Liver (tissue), 9 donors: ENCODE results near the gene GALNT10. TPM values are rescaled to one million over a fixed set of nuclear protein-coding genes. Genes with fewer than 3 reads are reported as not detected.

Experiments
- DNase-seq: peaks from one replicate; pipeline ENCODE4 v3.0.0-alpha.2; 2017; ENCODE audit warnings: low spot score
- H3K27ac ChIP-seq, 2 donors: one replicate each; pipeline ENCODE4 v1.7.0; 2013; ENCODE audit warnings: inconsistent platforms in 2 of 2, low read length in 2 of 2, control low read depth in 1 of 2, low read depth in 1 of 2, mild to moderate bottlenecking in 1 of 2
- H3K27me3 ChIP-seq, 4 donors: one replicate each; pipeline versions ENCODE4 v1.6.1 to v1.7.0; 2013; ENCODE audit warnings: low read length in 3 of 4, inconsistent platforms in 1 of 4, mild to moderate bottlenecking in 1 of 4, moderate library complexity in 1 of 4; ENCODE audit not compliant: control insufficient read depth in 4 of 4, insufficient read depth in 4 of 4
- H3K36me3 ChIP-seq, 4 donors: one replicate each; pipeline versions ENCODE4 v1.6.1 to v1.7.0; 2013; ENCODE audit warnings: low read length in 3 of 4, mild to moderate bottlenecking in 3 of 4, low read depth in 1 of 4, moderate library complexity in 1 of 4; ENCODE audit not compliant: control insufficient read depth in 4 of 4, insufficient read depth in 3 of 4
- H3K4me1 ChIP-seq, 4 donors: one replicate each; pipeline versions ENCODE4 v1.6.1 to v1.7.0; 2013; ENCODE audit warnings: low read length in 3 of 4, mild to moderate bottlenecking in 3 of 4, moderate library complexity in 1 of 4; ENCODE audit not compliant: control insufficient read depth in 4 of 4, insufficient read depth in 4 of 4
- H3K4me3 ChIP-seq, 3 donors: one replicate each; pipeline versions ENCODE4 v1.6.1 to v1.7.0; 2013; ENCODE audit warnings: low read length in 3 of 3, control low read depth in 1 of 3, low read depth in 1 of 3, mild to moderate bottlenecking in 1 of 3
- H3K9ac ChIP-seq, 2 donors: one replicate each; pipeline ENCODE4 v1.7.0; 2013; ENCODE audit warnings: low read length in 2 of 2, mild to moderate bottlenecking in 2 of 2, moderate library complexity in 2 of 2, control low read depth in 1 of 2, low read depth in 1 of 2
- H3K9me3 ChIP-seq, 4 donors: one replicate each; pipeline versions ENCODE4 v1.6.1 to v1.7.0; 2013; ENCODE audit warnings: low read length in 3 of 4; ENCODE audit not compliant: control insufficient read depth in 4 of 4
- EGR1 ChIP-seq, 2 donors: IDR thresholded peaks; 2 replicates each; pipeline ENCODE4 v1.6.1; 2016 to 2018; ENCODE audit warnings: antibody characterized with exemption in 2 of 2, low read depth in 2 of 2
- GABPA ChIP-seq, 2 donors: IDR thresholded peaks in 1 of 2; conservative IDR thresholded peaks in 1 of 2; 2 replicates each; pipeline ENCODE4 v1.6.1; 2016; ENCODE audit warnings: antibody characterized with exemption in 2 of 2, mild to moderate bottlenecking in 1 of 2, moderate library complexity in 1 of 2
- HNF4A ChIP-seq, 2 donors: conservative IDR thresholded peaks; 2 replicates each; pipeline ENCODE4 v1.6.1; 2016; ENCODE audit warnings: antibody characterized with exemption in 2 of 2, mild to moderate bottlenecking in 2 of 2
- JUND ChIP-seq, 2 donors: IDR thresholded peaks; 2 replicates each; pipeline ENCODE4 v1.6.1; 2016; ENCODE audit warnings: antibody characterized with exemption in 2 of 2
- NR2F2 ChIP-seq: IDR thresholded peaks from 2 replicates; pipeline ENCODE4 v1.6.1; 2016; ENCODE audit warnings: antibody characterized with exemption
- RXRA ChIP-seq, 2 donors: IDR thresholded peaks; 2 replicates each; pipeline ENCODE4 v1.6.1; 2017 to 2018; ENCODE audit warnings: antibody characterized with exemption in 2 of 2, mild to moderate bottlenecking in 1 of 2
- SP1 ChIP-seq: IDR thresholded peaks from 2 replicates; pipeline ENCODE4 v1.6.1; 2018; ENCODE audit warnings: antibody characterized with exemption, mild to moderate bottlenecking
- YY1 ChIP-seq: IDR thresholded peaks from 2 replicates; pipeline ENCODE4 v1.6.1; 2016; ENCODE audit warnings: antibody characterized with exemption, mild to moderate bottlenecking
- WGBS: extraction: QIAGEN DNeasy Blood & Tissue Kit; methylation state at CpG from one replicate; pipeline ENCODE4 v1.1.7; 2013; 5-methylcytosine and 5-hydroxymethylcytosine counted together
- polyA plus RNA-seq, 2 donors: library from polyadenylated mRNA; stranded (reverse) in 1 of 2; unstranded in 1 of 2; fragments of 200-250 nt in 1 of 2; fragments of >200 nt in 1 of 2; fragmentation: Nextera tagmentation in 1 of 2; extraction: Ambion mirVana in 1 of 2; gene quantifications; one replicate each; pipeline versions ENCODE4 v1.2.1 to v1.2.3, GENCODE V29; 2013 to 2015
- total RNA-seq, 2 donors: library from RNA; depleted of rRNA; stranded (reverse); fragments of >200 nt; gene quantifications; one replicate each; pipeline ENCODE4 v1.2.3, GENCODE V29; 2014
- TF ChIP-seq, protein P1 (sequence below): IDR thresholded peaks from 2 replicates; pipeline ENCODE4 v1.6.1; 2016; ENCODE audit warnings: antibody characterized with exemption
- TF ChIP-seq, protein P2 (sequence below): fragments of 150-350 bp; IDR thresholded peaks from 2 replicates; pipeline ENCODE4 v1.5.1; 2017; ENCODE audit warnings: improper control_type of control experiment, low read depth, low read length; ENCODE audit not compliant: missing input control
- donor health status: healthy.
- donor health status: healthy.
- donor health status: healthy.
- donor health status: healthy.
- donor health status: healthy.

Gene GALNT10
- total and polyA plus RNA-seq, 4 donors = 1.1 to 17.8 (median 5.3) TPM

DNA sequence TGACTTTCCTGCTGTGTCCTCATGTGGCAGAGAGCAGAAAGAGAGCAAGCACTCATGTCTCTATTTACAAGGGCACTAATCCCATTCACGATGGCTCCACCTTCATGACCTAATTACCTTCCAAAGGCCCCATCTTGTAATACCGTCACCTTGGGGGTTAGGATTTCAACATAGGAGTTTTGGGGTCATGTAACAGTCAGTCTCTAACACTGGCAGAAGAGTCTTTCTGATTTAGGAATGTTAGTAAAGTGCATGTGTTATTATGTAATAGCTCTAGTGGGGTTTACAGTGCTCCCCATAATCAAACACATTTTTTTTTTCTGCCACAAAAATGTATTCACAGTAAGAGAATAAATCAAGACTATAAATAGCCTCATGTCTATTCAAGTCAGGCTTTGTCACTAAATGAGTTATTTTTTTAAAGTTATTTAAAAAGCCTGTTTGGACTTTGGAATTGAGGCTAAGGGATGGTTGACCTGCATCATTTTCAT is 19.1 kb downstream of the GALNT10 start:
- Histone ChIP-seq H3K4me1 (peaks cover 0 to under 1% (median 0%) of the 10 kb centered on the region in 4 donors), H3K27ac (no peak overlapping the region), H3K9ac (no peak overlapping the region), H3K9me3 (no peaks in the 10 kb centered on the region), H3K4me3 (no peak overlapping the region), H3K36me3 (no peaks in the 10 kb centered on the region), H3K27me3 (no peaks in the 10 kb centered on the region)
- TF ChIP-seq YY1 = no peak
- peak; percentile 25 for TF ChIP-seq NR2F2
- peak; percentile 25 to 63 for TF ChIP-seq RXRA (IDR thresholded peaks at IDR 0.05)
- TF ChIP-seq EGR1 (IDR thresholded peaks at IDR 0.05; ENCODE audit: low read depth in 2 of 2) = no peak
- TF ChIP-seq HNF4A (conservative IDR thresholded peaks at IDR 0.05) = peak in 1 of 2 donors; percentile 65
- 39% methylated on average over 2 of the region's 2 CpGs for WGBS
- DNase-seq = no peak

DNA sequence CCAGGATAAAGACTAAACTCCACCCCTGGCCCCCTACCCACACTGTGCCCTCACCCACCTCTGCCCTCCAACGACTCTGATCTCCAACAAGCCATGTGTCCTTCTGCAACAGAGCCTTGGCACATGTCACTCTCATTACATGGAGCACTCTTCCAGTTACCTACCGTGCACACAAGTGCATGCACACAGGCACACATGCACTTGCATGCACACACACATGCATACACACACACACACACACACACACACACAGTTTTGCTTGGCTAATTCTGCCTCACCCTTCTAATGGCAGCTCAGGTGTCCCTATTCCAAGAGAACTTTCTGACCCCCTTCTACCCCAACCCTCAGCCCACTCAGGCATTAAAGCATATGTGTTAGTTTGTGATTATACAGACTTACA is 19.6 kb downstream of the GALNT10 start:
- Histone ChIP-seq H3K9ac (no peak overlapping the region), H3K4me1 (no peaks in the 10 kb centered on the region), H3K36me3 (no peaks in the 10 kb centered on the region), H3K27me3 (no peaks in the 10 kb centered on the region), H3K4me3 (no peak overlapping the region), H3K9me3 (no peaks in the 10 kb centered on the region), H3K27ac (no peak overlapping the region)
- TF ChIP-seq, protein P1, sequence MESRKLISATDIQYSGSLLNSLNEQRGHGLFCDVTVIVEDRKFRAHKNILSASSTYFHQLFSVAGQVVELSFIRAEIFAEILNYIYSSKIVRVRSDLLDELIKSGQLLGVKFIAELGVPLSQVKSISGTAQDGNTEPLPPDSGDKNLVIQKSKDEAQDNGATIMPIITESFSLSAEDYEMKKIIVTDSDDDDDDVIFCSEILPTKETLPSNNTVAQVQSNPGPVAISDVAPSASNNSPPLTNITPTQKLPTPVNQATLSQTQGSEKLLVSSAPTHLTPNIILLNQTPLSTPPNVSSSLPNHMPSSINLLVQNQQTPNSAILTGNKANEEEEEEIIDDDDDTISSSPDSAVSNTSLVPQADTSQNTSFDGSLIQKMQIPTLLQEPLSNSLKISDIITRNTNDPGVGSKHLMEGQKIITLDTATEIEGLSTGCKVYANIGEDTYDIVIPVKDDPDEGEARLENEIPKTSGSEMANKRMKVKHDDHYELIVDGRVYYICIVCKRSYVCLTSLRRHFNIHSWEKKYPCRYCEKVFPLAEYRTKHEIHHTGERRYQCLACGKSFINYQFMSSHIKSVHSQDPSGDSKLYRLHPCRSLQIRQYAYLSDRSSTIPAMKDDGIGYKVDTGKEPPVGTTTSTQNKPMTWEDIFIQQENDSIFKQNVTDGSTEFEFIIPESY = no peak
- TF ChIP-seq GABPA (IDR thresholded peaks at IDR 0.05 in 1 of 2, conservative IDR thresholded peaks at IDR 0.05 in 1 of 2) (no peak), SP1 (no peak), JUND (IDR thresholded peaks at IDR 0.05) (no peak), YY1 (no peak), NR2F2 (no peak), HNF4A (conservative IDR thresholded peaks at IDR 0.05) (no peak)
- WGBS = 68% methylated on average over 2 of the region's 2 CpGs
- DNase-seq = no peak

DNA sequence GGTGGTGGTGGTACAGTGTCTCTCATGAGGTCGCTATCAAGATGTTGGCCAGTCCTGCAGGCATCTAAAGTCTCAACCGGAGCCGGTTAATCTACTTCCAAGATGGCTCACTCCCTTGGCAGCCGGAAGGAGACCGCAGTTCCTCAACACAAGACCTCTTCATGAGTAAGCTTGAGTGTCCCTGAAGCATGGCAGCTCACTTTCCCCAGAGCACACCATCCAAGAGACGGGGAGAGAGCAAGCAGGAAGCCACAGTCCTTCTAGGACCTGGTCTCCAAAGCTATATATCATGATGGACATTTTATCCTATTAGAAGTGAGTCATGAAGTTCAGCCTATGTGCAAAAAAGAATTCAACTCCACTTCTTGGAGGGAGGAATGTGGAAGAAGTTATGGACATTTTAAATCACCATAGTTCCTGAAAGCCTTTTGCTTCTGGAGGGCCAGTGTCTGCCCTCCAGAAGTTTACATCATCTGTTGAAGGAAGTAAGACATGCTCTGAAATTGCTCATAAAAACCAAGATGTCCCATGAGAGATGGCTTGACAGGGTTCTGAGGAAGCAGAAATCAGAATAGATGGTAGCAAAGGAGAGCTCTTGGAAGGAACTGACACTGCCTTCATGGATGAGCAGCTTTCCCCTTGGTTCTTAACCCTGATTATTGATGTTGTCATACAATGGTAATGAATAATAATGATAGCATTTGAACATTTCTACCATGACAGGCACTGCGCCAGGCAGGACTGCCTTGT is 21.3 kb downstream of the GALNT10 start:
- Histone ChIP-seq H3K9ac (no peak overlapping the region), H3K9me3 (no peaks in the 10 kb centered on the region), H3K4me1 (no peaks in the 10 kb centered on the region), H3K27ac (no peak overlapping the region), H3K4me3 (no peak overlapping the region), H3K27me3 (no peaks in the 10 kb centered on the region), H3K36me3 (no peaks in the 10 kb centered on the region)
- TF ChIP-seq, protein P2, sequence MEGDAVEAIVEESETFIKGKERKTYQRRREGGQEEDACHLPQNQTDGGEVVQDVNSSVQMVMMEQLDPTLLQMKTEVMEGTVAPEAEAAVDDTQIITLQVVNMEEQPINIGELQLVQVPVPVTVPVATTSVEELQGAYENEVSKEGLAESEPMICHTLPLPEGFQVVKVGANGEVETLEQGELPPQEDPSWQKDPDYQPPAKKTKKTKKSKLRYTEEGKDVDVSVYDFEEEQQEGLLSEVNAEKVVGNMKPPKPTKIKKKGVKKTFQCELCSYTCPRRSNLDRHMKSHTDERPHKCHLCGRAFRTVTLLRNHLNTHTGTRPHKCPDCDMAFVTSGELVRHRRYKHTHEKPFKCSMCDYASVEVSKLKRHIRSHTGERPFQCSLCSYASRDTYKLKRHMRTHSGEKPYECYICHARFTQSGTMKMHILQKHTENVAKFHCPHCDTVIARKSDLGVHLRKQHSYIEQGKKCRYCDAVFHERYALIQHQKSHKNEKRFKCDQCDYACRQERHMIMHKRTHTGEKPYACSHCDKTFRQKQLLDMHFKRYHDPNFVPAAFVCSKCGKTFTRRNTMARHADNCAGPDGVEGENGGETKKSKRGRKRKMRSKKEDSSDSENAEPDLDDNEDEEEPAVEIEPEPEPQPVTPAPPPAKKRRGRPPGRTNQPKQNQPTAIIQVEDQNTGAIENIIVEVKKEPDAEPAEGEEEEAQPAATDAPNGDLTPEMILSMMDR = no peak
- WGBS = 98% methylated on average over 7 of the region's 7 CpGs
- DNase-seq = no peak
